Activated B cell treated with CpG ODN at 0.5 μM for 24 hours (primary cell): ENCODE results near the gene HLA-DMB. TPM values are rescaled to one million over a fixed set of nuclear protein-coding genes. Genes with fewer than 3 reads are reported as not detected.
"Not testable (repeated sequence)": the region's sequence is repeated elsewhere in the genome, so short reads cannot be mapped to it uniquely, and the experiment has no call there.

Source experiments
- ATAC-seq: fragments of 200-7000 bp; cut with Tn5 transposase; one replicate; pipeline ENCODE4 v1.10.0; 2021; ENCODE audit warnings: low read depth, mild to moderate bottlenecking, moderate library complexity
- CTCF ChIA-PET: fragments of 350-600 bp; sonication (Branson Sonifier 250); formaldehyde crosslinking; loops from one replicate; lab custom pipeline; 2021; ENCODE audit warnings: antibody characterized with exemption; lab: Charles Lee
- POLR2A ChIA-PET: fragments of 350-600 bp; sonication (Branson Sonifier 250); formaldehyde crosslinking; loops from one replicate; lab custom pipeline; 2021; ENCODE audit warnings: antibody characterized with exemption; lab: Charles Lee
- DNase-seq: peaks from one replicate; pipeline ENCODE4 v3.0.0; 2022
- H3K27ac Mint-ChIP-seq: one replicate; pipeline ENCODE4 v1.8.0; 2020; ENCODE audit warnings: mixed read lengths
- H3K27me3 Mint-ChIP-seq: one replicate; pipeline ENCODE4 v1.8.0; 2021; ENCODE audit warnings: mixed read lengths
- H3K36me3 Mint-ChIP-seq: one replicate; pipeline ENCODE4 v1.8.0; 2021; ENCODE audit warnings: low read depth, mixed read lengths
- H3K4me1 Mint-ChIP-seq: one replicate; pipeline ENCODE4 v1.8.0; 2021; ENCODE audit warnings: mixed read lengths
- H3K4me3 Mint-ChIP-seq: one replicate; pipeline ENCODE4 v1.8.0; 2020; ENCODE audit warnings: mild to moderate bottlenecking, mixed read lengths
- H3K9me3 Mint-ChIP-seq: one replicate; pipeline ENCODE4 v1.8.0; 2020; ENCODE audit warnings: mixed read lengths
- intact Hi-C: fragments of 100-400 bp; cut with micrococcal nuclease; formaldehyde crosslinking; loops from one replicate; pipeline ENCODE4 v1.15.1; 2024
- total RNA-seq: library from RNA; stranded (reverse); gene quantifications from 2 replicates; pipeline ENCODE4 v1.2.3, GENCODE V29; 2022
- TF ChIP-seq, protein P1 (sequence below): fragments of 200-600 bp; IDR thresholded peaks from one replicate; pipeline ENCODE4 v1.8.0; 2022; ENCODE audit warnings: antibody characterized with exemption, mild to moderate bottlenecking

HLA-DMB gene
- total RNA-seq, 1 donor from 2014 or later: 365 TPM

GRCh38 chr6:32945108-32945760, 4.4 kb upstream of the HLA-DMB start:
- peak; percentile 49 for ATAC-seq
- H3K9me3 Mint-ChIP-seq: no peaks in the 10 kb centered on the region
- intact Hi-C loops: loop anchor here (1.0 kb wide), 2 partner anchors 8 to 12 kb away; partner anchors contain the start of gene HLA-DMA

DNA sequence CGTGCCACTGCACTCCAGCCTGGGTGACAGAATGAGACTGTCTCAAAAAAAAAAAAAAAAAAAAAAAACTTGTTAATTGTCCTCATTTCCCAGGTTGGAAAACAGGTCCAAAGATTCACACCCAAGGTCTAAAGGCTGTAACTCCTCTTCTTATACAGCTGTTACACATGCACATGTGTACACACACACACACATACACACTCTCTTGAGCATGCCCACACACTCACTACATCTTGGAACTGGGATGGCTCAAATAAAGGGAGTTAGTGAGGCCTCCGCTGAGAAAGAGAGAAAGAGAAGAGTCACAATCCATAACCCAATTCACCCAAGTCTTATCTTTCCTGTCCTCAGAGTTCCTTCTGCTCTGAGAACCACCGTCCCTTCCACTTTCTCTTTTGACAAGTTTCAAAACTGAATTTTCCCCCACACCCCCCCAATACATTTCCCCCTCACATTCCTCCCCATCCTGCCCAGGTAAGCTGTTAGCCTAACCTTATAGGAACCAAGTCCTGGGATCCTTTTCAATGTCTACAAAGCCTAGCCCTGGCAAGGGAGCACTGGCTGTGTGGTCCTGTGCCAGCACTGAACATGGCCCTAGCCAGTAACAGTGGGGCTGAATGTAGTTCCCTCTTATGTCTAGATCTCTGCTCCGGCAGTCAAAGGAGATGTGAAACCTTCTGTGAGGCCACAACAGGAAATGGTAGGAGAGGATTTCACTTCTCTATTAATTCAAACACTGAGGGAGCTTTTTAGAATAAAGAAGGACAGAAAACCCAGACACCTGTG, 3.2 kb upstream of the HLA-DMB start:
- H3K27ac Mint-ChIP-seq: peak overlapping the region; percentile 99
- ChIA-PET POLR2A (interaction anchor here (0.5 to 16.1 kb wide), 31 partner anchors 9 to 1283 kb away, joined by 3 to 1150 read pairs (median 6); partner anchors contain the start of genes BRD2, C6orf47, GPSM3 and HLA-DMA), CTCF (interaction anchor here (0.7 to 12.7 kb wide), 10 partner anchors 10 to 106 kb away, joined by 3 to 151 read pairs (median 7); partner anchors contain the start of genes BRD2, HLA-DMA and TAP2)
- intact Hi-C loops: loop anchor here (5.0 kb wide), 2 partner anchors 368 to 752 kb away; partner anchors contain the start of genes GPSM3, PBX2 and TAPBP
- peaks cover 85% of the 10 kb centered on the region for H3K4me1 Mint-ChIP-seq
- ATAC-seq (peak; percentile 58), DNase-seq (peak; percentile 54)
- no peaks in the 10 kb centered on the region for H3K27me3 Mint-ChIP-seq
- peak overlapping the region; percentile 92 for H3K4me3 Mint-ChIP-seq
- TF ChIP-seq, protein P1, sequence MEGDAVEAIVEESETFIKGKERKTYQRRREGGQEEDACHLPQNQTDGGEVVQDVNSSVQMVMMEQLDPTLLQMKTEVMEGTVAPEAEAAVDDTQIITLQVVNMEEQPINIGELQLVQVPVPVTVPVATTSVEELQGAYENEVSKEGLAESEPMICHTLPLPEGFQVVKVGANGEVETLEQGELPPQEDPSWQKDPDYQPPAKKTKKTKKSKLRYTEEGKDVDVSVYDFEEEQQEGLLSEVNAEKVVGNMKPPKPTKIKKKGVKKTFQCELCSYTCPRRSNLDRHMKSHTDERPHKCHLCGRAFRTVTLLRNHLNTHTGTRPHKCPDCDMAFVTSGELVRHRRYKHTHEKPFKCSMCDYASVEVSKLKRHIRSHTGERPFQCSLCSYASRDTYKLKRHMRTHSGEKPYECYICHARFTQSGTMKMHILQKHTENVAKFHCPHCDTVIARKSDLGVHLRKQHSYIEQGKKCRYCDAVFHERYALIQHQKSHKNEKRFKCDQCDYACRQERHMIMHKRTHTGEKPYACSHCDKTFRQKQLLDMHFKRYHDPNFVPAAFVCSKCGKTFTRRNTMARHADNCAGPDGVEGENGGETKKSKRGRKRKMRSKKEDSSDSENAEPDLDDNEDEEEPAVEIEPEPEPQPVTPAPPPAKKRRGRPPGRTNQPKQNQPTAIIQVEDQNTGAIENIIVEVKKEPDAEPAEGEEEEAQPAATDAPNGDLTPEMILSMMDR: no peak
- H3K9me3 Mint-ChIP-seq: no peaks in the 10 kb centered on the region
- H3K36me3 Mint-ChIP-seq: peaks cover 34% of the 10 kb centered on the region

More at GRCh38 chr6:32945108-32945760, 4.4 kb upstream of the HLA-DMB start:
- H3K4me3 Mint-ChIP-seq: peak overlapping the region; percentile 92
- H3K27me3 Mint-ChIP-seq: no peaks in the 10 kb centered on the region
- peak overlapping the region; percentile 99 for H3K27ac Mint-ChIP-seq
- no peak for DNase-seq
- CTCF ChIA-PET: interaction anchor here (0.8 to 12.7 kb wide), 8 partner anchors 9 to 107 kb away, joined by 3 to 151 read pairs (median 10); partner anchors contain the start of genes BRD2, HLA-DMA and TAP2
- POLR2A ChIA-PET: interaction anchor here (0.6 to 16.1 kb wide), 21 partner anchors 8 to 1133 kb away, joined by 3 to 1150 read pairs (median 11); partner anchors contain the start of genes BRD2, GPSM3, HLA-DMA and HLA-DPA1
- H3K36me3 Mint-ChIP-seq: peaks cover 39% of the 10 kb centered on the region
- H3K4me1 Mint-ChIP-seq: peaks cover 93% of the 10 kb centered on the region
- TF ChIP-seq, protein P1: no peak

DNA sequence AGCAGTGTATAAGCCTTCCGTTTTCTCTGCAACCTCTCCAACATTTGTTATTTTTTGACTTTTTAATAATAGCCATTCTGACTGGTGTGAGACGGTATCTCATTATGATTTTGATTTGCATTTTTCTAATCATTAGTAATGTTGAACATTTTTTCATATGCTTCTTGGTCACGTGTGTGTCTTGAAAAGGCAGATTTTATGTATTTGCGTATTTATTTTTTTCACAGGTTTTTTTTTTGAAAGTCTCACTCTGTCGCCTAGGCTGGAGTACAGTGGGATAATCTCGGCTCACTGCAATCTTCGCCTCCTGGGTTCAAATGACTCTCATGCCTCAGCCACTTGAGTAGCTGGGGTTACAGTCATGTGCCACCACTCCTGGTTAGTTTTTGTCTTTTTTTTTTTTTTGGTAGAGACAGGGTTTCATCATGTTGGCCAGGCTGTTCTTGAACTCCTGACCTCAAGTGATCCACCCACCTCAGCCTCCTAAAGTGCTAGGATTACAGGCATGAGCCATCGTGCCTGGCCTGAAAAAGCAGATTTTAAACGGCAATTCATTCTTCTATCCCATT, 1.8 kb upstream of the HLA-DMB start:
- not testable (repeated sequence) for DNase-seq, ATAC-seq, H3K9me3 Mint-ChIP-seq, H3K27me3 Mint-ChIP-seq
- Mint-ChIP-seq H3K36me3 (peaks cover 34% of the 10 kb centered on the region), H3K27ac (peak overlapping the region; percentile 99), H3K4me1 (peaks cover 84% of the 10 kb centered on the region), H3K4me3 (peak overlapping the region; percentile 92)
- CTCF ChIA-PET: interaction anchor here (0.9 to 12.7 kb wide), 8 partner anchors 9 to 56 kb away, joined by 3 to 151 read pairs (median 8); partner anchors contain the start of genes BRD2 and HLA-DMA
- POLR2A ChIA-PET: interaction anchor here (0.6 to 16.1 kb wide), 15 partner anchors 9 to 1369 kb away, joined by 3 to 1150 read pairs (median 9); partner anchors contain the start of genes BRD2, HLA-DMA, HLA-DPB1 and HSD17B8
- intact Hi-C loops: loop anchor here (5.0 kb wide), 2 partner anchors 370 to 750 kb away; partner anchors contain the start of genes GPSM3, PBX2 and TAPBP

GRCh38 chr6:32941214-32941768, 463 bp upstream of the HLA-DMB start:
- Mint-ChIP-seq H3K27ac (peak overlapping the region; percentile 99), H3K9me3 (no peaks in the 10 kb centered on the region), H3K27me3 (no peaks in the 10 kb centered on the region), H3K4me3 (peak overlapping the region; percentile 98), H3K36me3 (peaks cover 45% of the 10 kb centered on the region), H3K4me1 (peaks cover 84% of the 10 kb centered on the region)
- ChIA-PET CTCF (interaction anchor here (1.3 to 12.7 kb wide), 6 partner anchors 8 to 103 kb away, joined by 5 to 151 read pairs (median 22); partner anchors contain the start of genes BRD2, HLA-DMA and TAP2), POLR2A (interaction anchor here (0.6 to 16.1 kb wide), 24 partner anchors 8 to 748 kb away, joined by 3 to 1150 read pairs (median 6); partner anchors contain the start of genes BRD2, HLA-DMA, HLA-DPA1 and PSMB9)
- peak; percentile 56 for DNase-seq
- TF ChIP-seq, protein P1: no peak
- peak; percentile 43 for ATAC-seq
- intact Hi-C loops: loop anchor here (1.0 to 5.0 kb wide), 7 partner anchors 8 to 749 kb away; partner anchors contain the start of genes BRD2, GPSM3, PBX2 and PSMB8
